ENCODE data around the gene CES2.
"Not testable (repeated sequence)": the region's sequence is repeated elsewhere in the genome, so short reads cannot be mapped to it uniquely, and the experiment has no call there.

- peak in 1 of 3 experiments; percentile 1 for TF ChIP-seq CTCF (IDR thresholded peaks at IDR 0.05)
- not testable (repeated sequence) for TF ChIP-seq POLR2A (IDR thresholded peaks at IDR 0.05)
Measured at GRCh38 chr16:66934839-66935313, 440 bp upstream of the CES2 start.
